ENCODE results near the gene TCAP.
A peak's percentile ranks its signal among the peaks of the same experiment; 100 is the strongest.
"Not testable (repeated sequence)": the region's sequence is repeated elsewhere in the genome, so short reads cannot be mapped to it uniquely, and the experiment has no call there.

Gene TCAP

DNA sequence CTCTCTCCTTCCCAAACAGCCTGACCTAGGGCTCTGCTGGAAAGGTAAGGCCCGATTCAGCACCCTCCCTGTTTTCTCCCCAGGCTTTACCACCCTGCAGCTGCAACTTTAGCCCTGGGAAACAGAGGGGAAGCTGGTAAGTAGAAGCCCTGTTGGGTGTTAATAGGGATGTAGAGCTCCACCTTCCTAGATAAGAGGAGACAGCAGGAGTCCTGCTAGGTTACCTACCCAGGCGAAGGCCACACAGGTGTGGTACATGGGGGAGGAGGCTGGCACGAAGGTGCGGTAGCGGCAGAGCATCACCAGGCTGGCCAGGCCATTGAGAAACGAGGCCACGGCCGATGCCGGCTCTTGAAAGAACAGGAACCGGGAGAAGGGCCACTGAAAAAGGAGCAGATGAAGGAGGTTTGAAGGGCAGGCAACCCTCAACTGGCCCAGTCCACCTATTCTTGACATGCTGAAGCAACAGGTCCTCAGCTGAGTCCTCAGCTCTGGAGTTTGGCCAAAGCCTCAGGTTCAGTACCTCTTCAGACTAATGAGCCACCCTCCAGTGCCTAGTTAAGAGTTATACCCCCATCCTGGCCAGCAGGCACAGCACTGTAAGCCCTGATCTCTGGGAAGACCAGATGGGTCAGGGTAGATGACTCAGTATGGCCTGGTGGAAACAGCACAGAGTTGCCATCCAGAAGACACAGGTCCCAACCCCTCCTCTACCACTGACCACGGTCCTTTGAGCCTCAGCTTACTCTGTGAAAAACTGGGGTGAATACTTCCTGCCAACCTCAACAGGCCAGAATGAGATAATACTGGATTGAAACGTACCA lies 19.4 kb downstream of the TCAP start:
- no peak for DNase-seq

DNA sequence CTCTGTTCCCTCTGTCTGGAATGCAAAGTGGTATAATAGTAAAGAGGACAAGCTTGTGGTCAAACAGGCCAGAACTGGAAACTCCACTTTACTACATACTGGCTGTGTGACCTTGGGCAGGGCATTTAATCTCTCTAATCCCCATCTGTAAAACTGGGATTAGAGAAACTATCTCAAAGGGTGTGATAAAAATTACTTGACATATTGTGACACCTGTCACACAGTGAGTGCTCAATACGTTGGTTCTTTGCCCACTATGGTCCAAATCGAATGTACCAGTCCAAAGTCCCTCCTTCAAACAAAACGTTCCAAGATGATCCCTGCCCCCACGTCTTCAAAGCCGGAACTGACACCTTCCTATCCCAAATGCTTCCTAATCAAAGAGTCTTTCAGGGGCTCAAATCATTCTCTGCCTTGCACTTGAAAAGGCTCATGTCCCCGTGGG lies 22.0 kb downstream of the TCAP start:
- no peak for DNase-seq

DNA sequence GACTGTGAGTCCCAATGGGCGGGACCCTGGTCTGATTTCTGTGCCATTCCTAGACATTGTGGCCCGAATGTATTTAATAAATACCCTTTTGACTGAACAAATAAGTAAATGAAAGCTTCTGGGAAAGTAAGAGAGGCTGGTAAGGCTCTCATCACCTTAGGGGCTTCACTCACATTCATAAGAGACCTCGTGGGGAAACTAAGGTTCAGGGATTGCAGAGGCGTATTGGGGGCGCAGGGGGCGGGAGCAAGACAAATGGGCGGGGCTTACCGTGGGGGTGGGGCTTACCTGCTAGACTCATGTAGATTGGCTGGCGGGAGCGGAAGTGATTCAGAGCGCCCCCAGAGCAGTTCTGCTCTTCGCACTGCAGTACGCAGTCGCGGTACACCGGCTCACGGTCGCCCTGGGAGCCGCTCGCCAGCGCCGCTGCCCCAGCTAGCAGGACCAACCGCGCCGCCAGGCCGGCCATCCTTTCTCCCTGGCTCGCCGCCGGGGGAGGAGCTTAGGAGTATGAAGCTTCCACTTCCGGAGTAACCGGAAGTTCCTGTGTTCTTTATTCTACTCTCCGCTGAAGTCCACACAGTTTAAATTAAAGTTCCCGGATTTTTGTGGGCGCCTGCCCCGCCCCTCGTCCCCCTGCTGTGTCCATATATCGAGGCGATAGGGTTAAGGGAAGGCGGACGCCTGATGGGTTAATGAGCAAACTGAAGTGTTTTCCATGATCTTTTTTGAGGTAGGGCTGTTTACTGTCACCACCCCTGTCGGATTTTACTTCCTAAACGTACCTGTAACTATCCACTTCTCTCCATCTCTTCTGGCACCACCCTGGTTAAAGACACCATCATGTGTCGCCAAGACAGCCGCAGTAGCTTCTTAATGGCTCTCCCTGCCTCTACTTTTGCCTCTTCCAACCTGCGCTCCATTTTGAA lies 22.7 kb downstream of the TCAP start, which contains the start of gene PGAP3:
Gene PGAP3 (minus strand): TSS at position 512 of the 929 bp plus-strand sequence. CDS start 43 bp downstream, at position 469.
- DNase-seq, result peak; percentile 94

DNA sequence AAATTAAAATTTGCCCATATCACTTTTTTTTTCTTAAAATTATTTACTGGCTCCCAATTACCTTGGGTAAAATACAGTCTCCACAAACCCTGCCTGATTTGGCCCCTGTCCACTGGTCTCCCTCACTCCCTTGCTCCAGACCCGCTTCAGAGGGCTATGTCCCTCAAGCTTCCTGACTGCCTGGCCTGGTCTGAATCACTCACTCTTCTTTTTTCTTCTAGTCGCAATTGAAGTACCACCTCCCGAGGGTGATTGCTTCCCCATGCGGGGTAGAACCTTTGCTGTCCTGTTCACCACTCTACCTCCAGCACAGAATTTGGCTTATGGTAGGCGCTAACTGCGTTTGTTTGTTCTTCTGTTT lies 23.3 kb downstream of the TCAP start:
- no peak for DNase-seq

DNA sequence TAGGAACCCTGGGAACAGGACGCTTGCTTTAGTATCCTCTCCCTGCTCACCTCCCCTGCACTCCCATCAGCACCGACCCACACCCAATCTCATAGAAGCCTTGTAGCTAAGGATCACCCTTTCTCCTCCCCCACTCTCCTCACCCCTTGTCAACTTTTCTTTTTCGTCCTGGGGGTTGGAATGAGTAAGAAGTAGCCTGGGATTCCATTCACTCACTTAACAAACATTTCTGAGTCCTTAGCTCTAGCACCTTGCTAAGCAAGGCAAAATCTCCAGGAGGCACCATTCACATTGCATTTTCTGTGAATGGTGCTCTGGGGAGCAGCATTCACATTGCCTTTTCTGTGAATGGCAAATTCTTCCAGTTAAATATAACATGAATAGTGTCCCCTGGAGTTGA lies 23.8 kb downstream of the TCAP start:
- DNase-seq, result no peak

DNA sequence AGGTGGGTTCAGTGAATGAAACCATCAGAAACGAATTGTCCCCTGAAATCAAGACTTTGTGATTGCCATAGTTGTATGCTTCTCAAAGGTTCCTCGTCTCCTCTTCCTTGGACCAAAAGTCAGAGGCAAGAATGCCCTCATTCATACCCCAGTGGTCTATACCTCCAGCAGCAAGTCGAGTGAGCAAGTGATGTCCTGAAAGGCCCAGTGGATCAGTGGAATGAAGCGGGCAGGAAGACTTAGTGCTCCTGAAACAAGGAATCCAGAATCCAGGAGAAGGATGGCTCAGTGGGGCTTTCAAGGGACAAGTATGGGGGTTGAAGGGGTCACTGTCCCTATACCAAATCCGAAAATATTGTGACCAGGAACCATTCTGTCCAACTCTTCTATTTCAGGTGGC lies 29.4 kb downstream of the TCAP start:
- DNase-seq, result no peak

DNA sequence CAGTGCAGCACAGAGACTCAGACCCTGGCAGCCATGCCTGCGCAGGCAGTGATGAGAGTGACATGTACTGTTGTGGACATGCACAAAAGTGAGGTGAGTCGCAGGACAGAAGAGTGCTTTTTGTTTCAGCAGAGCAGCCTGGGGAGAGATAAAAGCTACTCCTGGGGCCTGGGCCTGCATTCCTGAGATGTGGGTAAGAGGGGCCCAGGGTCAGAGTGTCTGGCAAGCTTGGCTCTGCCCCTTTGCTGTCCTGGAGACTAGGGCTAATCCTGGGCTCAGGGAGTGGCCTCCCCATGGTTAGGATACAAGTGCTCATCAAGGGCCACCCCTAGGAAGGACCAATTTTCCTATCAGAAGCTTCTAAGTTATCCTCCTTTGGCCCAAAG lies 29.9 kb downstream of the TCAP start:
- DNase-seq, result no peak

DNA sequence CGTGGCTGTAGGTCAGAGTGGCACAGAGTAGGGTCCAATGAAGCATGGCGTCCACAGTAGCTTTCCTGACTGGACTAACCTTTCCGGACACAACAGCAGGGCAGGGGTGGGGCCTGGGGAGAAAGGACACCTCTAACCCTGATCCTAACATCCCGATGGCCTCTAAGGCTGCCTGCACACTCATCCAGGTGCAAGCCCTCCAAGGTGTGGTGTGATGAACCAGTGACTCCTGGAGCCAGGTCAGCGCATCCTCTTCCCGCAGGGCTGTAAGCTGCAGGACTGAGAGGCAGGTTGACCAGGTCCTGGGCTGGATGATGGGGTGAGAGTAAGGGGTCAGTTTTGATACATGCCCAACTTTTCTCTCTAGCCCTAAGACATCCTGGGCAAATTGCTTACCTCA lies 31.6 kb downstream of the TCAP start:
- no peak for DNase-seq

DNA sequence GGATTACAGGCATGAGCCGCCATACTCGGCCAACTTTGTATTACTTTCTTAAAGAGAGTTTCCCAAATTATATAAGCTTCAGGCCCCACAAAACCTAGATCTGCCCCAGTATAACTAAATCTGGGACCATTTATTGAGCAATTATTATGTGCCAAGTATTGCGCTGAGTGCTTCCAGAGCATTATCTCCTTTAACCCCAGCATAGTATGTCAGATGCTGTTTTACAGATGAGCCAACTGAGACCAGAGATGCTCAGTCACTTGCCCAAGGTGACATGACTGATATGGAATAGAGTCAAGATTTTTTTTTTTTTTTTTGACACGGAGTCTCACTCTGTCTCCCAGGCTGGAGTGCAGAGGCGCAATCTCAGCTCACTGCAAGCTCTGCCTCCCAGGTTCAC lies 32.8 kb downstream of the TCAP start:
- DNase-seq, result no peak

DNA sequence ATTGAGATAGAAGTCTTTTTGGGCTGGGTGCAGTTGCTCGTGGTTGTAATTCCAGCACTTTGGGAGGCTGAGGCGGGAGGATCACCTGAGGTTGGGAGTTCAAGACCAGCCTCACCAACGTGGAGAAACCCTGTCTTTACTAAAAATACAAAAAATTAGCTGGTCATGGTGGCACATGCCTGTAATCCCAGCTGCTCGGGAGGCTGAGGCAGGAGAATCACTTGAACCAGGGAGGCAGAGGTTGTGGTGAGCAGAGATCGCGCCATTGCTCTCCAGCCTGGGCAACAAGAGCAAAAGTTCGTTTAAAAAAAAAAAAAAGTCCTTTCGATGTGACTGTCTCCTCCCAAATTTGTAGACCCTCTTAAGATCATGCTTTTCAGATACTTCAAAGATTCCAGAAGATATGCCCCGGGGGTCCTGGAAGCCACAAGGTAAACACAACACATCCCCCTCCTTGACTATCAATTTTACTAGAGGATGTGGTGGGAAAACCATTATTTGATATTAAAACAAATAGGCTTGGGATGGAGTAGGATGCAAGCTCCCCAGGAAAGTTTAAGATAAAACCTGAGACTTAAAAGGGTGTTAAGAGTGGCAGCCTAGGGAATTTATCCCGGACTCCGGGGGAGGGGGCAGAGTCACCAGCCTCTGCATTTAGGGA lies 34.1 kb downstream of the TCAP start:
- not testable (repeated sequence) for DNase-seq

DNA sequence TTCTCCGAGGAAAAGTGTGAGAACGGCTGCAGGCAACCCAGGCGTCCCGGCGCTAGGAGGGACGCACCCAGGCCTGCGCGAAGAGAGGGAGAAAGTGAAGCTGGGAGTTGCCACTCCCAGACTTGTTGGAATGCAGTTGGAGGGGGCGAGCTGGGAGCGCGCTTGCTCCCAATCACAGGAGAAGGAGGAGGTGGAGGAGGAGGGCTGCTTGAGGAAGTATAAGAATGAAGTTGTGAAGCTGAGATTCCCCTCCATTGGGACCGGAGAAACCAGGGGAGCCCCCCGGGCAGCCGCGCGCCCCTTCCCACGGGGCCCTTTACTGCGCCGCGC lies 34.6 kb downstream of the TCAP start, which contains the start of gene ERBB2:
Gene ERBB2 (plus strand): TSS at position 247 of the 330 bp plus-strand sequence. CDS start 175 bp downstream, outside the sequence.
- DNase-seq, result peak; percentile 87

DNA sequence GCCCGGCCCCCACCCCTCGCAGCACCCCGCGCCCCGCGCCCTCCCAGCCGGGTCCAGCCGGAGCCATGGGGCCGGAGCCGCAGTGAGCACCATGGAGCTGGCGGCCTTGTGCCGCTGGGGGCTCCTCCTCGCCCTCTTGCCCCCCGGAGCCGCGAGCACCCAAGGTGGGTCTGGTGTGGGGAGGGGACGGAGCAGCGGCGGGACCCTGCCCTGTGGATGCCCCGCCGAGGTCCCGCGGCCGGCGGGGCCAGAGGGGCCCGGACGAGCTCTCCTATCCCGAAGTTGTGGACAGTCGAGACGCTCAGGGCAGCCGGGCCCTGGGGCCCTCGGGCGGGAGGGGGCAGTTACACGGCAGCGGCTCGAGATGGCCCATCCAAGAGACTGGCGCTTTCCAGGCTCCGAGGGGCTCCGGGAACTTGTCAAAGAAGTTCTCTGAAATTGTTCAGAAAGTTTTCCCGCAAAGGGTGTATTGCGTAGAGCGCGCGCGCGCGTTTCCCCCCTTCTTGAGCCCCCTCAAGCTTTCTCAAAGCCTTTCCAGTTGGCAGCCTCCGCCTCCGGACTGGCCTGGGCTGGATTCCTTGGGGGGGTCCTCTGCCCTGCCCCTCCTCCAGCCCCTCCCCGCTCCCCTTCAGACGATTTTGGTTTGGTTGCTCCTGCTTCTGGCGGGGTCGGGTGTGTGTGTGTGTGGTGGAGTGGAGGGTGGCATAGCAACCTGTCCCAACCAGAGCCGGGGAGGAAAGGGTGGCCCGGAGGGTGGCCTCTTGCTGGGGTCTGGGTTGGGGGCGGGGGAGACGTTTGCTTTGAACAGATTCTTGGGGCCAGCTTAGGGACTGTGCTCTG lies 35.2 kb downstream of the TCAP start:
- DNase-seq, result no peak

DNA sequence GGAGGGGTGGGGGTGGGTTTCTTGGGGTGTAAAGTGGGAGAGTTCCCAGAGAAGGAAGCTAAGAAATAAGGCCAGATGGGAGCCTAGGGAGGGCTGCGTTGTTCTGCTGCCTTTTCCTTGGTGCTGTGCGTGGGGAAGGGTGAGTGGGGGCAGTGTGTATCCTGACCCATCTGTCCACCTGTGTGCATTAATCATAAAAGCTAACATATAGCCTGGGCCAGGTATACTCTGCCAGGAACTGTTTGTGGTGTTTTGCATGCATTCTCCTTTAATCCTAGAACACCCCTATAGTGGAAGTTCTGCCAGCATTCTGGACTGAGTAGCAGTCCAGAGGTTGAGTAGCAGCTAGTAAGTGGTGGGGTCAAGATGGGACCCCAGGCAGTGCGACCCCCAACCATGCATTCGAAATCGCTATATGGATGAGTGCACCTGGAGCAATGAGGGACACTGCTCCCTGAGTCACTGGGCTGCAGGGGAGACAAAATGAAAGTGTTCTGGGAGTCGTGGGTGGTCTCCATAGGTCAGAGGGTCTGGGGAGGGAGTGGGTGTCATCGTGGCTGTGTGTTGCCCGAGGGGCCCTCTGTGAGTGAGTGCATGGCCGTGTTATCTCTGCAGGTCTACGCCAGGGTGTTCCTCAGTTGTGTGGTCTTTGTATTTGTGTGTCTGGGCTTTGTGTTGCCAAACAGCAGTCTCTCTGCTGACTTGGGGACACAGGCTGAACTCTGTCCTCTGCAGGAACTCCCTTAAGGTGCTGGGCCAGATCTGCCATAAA lies 36.0 kb downstream of the TCAP start:
- DNase-seq, result no peak

DNA sequence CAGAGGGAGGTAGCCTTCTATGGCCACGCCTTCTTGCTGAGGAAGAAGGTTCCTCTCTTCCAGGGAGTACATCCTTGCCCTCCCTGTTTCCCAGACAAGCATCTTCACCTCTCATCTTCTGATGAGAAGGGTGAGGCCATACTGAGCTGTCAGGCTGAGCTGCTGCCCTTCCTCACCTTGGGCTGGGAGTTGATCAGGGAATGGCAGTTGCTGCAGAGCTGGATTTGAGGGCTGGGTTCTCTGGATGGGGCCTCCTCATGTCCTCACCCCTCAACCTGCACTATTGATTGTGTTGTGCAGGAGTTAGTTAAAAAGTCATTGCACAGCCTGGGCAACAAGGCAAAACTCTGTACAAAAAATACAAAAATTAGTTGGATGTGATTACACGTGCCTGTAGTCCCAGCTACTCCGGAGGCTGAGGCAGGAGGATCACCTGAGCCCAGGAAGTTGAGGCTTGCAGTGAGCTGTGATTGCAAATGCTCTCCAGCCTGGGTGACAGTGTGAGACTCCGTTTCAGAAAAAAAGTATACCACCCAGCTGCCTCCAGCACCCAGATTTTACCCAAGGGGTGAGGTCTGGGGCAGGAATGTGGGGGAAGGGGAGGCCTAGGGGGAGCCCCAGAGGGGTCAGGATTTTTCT lies 36.8 kb downstream of the TCAP start:
- DNase-seq, result no peak

DNA sequence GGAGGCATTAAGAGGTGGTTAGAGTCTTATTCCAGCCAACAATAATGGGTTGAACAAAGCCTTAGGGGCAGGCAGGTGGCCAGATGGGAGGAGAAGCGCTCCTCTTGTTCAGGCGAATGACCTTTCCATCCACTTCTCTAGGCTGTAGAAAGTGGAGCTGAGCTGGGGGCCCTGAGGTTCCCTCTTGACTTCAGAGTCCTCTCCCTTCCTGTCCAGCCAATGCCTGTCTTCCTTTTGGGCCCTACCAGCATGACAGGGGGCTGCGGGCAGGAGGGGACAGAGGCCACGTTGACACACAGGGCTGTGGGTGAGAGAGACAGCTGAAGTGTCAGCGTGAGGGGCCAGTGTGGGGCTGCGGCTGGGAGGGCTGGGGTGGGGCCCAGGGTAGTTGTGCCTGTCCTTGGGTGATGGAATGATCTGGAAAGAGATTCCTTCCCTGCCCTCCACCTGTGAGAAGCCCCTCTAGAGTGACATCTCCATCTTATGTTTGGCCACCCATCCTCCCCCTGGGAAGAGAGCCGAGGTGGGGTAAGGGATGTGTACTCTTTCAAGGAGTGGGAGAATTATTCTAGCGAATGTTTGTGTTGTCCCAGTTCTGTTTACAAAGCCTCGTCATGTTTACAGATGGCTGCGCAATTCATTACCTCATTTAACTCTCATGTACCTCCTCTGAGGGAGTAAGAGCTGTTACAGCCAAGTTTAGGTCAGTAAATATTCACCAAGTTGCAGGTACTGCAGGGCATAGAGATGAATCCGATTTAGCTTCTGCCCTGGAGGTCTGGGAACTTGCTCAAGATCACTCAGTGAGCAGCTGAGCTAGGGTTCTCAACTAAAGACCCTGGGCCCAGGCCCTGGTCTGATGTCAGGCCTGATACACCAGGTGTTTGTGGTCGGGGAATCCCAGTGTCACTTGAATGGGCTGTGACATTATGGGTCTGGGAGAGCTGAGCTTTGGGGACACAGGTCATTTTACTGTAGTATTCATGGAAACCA lies 38.0 kb downstream of the TCAP start:
- DNase-seq, result no peak

DNA sequence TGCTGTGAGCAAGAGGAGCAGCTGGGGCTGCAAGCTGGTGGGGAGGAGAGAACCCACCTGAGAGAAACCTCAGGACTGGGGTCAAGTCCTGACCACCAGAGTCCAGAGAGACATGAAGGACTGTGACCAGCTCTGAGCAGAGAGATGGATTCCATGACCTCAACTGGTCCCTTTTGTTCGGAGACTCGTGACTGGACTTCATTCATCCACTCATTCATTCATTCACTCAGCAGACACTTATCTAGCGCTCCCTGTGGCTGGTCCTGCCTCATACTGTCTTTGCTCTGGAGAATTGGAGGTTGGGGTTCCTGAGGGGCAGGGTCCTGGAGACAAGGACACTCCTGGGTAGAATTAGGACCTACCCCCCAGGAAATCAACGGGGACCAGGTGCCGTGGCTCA lies 38.8 kb downstream of the TCAP start:
- no peak for DNase-seq

DNA sequence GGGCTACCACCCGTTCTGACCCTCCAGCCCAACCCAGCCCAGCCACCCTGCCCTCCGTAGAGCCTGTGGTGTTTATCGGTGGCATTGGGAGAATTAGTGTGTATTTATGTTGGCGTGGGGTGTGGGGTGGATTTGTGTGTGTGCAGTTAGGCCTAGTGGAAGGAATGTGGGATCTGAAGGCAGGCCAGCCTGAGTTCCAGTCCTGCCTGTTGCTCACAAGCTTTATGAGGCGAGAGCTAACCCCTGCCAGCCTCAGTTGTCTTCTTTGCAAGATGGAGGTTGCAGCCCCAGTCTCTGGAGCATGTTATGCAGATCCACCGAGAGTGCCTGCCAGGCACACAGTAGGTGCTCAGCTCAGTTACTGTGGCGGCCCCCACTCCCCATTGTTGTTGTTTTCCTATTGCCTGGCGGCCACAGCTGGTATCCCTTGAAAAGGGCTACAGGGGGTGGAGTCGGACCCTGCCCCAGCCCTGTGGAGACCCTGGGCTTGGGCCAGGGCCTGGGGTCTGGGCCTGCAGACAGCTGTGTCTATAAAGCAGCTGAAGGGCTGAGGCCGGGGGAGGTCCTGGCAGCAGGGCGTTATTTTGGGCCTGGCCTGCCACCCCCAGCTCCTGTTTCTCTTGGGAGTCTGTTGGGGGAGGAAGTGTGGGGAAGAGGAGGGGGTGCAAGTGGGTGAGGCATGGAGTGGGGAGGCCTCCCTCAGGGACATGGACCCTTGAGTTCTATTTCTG lies 39.8 kb downstream of the TCAP start:
- DNase-seq, result no peak

DNA sequence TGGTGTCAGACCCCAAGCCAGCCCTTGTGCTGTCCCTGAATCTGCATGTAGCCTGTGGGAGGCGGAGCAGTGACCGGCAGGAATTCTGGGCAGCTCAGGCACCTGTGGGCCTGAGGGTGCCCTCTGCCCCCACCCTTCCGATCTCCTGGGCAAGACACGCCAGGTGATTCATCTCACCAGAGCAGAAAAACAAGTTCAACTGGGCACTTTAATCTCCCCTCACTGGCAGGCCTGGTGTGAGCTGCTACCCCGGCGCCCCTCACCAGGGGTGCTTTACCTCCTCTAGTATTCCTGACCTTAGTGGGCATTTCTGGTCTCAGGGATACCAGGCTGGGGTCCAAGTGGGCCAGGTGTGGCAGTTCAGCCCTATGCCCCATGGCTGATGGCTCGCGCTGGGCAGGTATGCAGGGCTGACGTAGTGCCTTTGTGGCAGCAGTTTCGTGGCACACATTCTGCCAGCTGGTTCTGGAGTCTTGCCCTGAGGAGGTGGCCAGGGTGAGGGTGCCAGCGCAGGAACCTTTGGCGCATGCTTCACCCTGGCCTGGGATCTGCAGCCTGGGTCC lies 40.7 kb downstream of the TCAP start:
- no peak for DNase-seq

DNA sequence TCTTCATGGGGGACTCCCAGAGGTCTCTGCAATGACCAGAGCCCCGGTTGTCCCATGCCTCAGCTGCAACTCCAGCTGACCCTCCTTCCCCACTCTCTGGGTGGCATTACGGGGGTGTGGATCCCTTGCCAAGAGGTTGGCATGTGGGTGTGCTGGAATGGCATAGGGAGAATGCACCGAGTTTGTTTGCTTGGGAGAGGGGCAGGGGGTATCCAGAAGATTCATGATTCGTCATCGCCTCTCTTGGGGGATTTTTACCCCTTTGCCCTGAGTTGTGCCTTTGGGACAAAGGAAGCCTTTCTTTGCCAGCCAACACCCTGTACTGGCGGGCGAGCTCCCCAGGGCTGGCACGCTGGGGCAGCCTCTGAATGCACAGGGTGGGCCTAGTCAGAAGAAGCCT lies 41.2 kb downstream of the TCAP start:
- no peak for DNase-seq

Measured in NCI-H226 (cell line).